ENCODE measurements around the gene WFDC6. TPM values are rescaled to one million over a fixed set of nuclear protein-coding genes. Genes with fewer than 3 reads are reported as not detected.

Gene WFDC6
- total RNA-seq, 1 experiment from 2014 or later = not detected

DNA sequence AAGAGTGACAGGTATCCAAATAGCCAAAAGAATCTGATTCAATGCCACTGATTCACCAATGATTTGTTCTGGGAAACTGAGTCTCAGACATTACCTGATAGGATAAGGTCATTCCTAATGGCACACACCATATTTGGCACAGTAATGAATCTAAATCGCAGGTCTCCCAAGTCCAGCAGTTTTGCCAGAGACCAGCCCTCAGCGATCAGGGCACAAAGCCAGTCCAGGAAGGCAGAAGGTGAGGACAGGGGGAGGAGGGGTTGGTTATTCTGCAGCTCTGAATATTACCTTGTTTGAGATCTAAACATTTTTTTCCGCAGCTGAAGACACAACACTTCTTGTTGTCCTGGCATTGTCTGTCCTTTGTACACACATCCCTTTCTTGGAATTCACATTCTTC is 6.1 kb upstream of the WFDC6 start:
- no peak overlapping the region for H3K4me2 ChIP-seq (ENCODE audit: insufficient read depth, insufficient read length, low read length)

More for the DNA sequence above, 6.1 kb upstream of the WFDC6 start:
- no peaks in the 10 kb centered on the region for H4K20me1 ChIP-seq (ENCODE audit: control insufficient read depth, insufficient read depth, insufficient read length)
- Mint-ChIP-seq H3K9me3 (peaks cover 0 to 5% of the 10 kb centered on the region in 2 experiments; a peak in 2 of 5 replicates), H3K27ac (no peak overlapping the region), H3K4me1 (peaks cover 2 to 8% of the 10 kb centered on the region in 2 experiments; a peak in 2 of 4 replicates), H3K27me3 (ENCODE audit: low read depth) (peaks cover 2% of the 10 kb centered on the region), H3K4me3 (no peak overlapping the region), H3K36me3 (ENCODE audit: insufficient read depth in 1 of 3, low read depth in 3 of 3) (0 out of 7 replicates have a peak, but pooled peaks cover 0 to 2% (median 0%) of the 10 kb centered on the region in 3 experiments)
- H4K91ac ChIP-seq (ENCODE audit: insufficient read length, low read depth, low read length) = no peak overlapping the region
- H2BK12ac ChIP-seq (ENCODE audit: insufficient read length, low read depth, low read length) = no peak overlapping the region
- no peak overlapping the region for H2BK120ac ChIP-seq (ENCODE audit: low read depth, low read length, poor library complexity, severe bottlenecking)
- H4K5ac ChIP-seq (ENCODE audit: insufficient read length, low read depth, low read length) = no peak overlapping the region
- H3K9me3 ChIP-seq (ENCODE audit: control insufficient read depth, low read depth, low read length) = no peaks in the 10 kb centered on the region
- no peaks in the 10 kb centered on the region for H3K4me1 ChIP-seq (ENCODE audit: insufficient read depth, low read length)
- no peaks in the 10 kb centered on the region for H3K79me1 ChIP-seq (ENCODE audit: insufficient read depth, low read depth, low read length, poor library complexity, severe bottlenecking)
- H3K27me3 ChIP-seq (ENCODE audit: insufficient read depth, low read length) = no peaks in the 10 kb centered on the region
- no peak overlapping the region for H2AFZ ChIP-seq (ENCODE audit: low read length)
- H3K9ac ChIP-seq (ENCODE audit: extremely low read depth, insufficient read length, low read length) = no peak overlapping the region
- no peak overlapping the region for H3K18ac ChIP-seq (ENCODE audit: insufficient read length, low read depth, low read length)
- H3K14ac ChIP-seq (ENCODE audit: insufficient read depth, low read length) = no peak overlapping the region
- H2BK15ac ChIP-seq (ENCODE audit: low read depth, low read length) = no peak overlapping the region
- no CpG with 5 or more reads among the region's 3 CpGs for whole genome bisulfite sequencing (ENCODE audit: extremely low coverage, insufficient read length, low lambda C conversion rate)
- no peak overlapping the region for H4K8ac ChIP-seq (replicated peaks; ENCODE audit: insufficient read length, low read depth, low read length)
- no peak overlapping the region for H2BK5ac ChIP-seq (ENCODE audit: insufficient read length, low read length)
- H3T11ph ChIP-seq (ENCODE audit: low read length) = no peak overlapping the region
- no peak overlapping the region for H2BK20ac ChIP-seq (ENCODE audit: low read depth, low read length, poor library complexity, severe bottlenecking)
- H3K79me2 ChIP-seq (ENCODE audit: insufficient read depth, low read length) = no peaks in the 10 kb centered on the region
- H3K4ac ChIP-seq (ENCODE audit: low read depth, low read length) = no peak overlapping the region
- H3K56ac ChIP-seq (ENCODE audit: insufficient read length, low read depth, low read length) = no peak overlapping the region
- H2AK5ac ChIP-seq (ENCODE audit: insufficient read length, low read length) = no peak overlapping the region
- H3K23me2 ChIP-seq (ENCODE audit: insufficient read length, low read depth, low read length, poor library complexity, severe bottlenecking) = no peaks in the 10 kb centered on the region
- no peak overlapping the region for H3K27ac ChIP-seq (ENCODE audit: insufficient read length, low read depth, low read length)
- no peak for DNase-seq
- TF ChIP-seq, protein P1, sequence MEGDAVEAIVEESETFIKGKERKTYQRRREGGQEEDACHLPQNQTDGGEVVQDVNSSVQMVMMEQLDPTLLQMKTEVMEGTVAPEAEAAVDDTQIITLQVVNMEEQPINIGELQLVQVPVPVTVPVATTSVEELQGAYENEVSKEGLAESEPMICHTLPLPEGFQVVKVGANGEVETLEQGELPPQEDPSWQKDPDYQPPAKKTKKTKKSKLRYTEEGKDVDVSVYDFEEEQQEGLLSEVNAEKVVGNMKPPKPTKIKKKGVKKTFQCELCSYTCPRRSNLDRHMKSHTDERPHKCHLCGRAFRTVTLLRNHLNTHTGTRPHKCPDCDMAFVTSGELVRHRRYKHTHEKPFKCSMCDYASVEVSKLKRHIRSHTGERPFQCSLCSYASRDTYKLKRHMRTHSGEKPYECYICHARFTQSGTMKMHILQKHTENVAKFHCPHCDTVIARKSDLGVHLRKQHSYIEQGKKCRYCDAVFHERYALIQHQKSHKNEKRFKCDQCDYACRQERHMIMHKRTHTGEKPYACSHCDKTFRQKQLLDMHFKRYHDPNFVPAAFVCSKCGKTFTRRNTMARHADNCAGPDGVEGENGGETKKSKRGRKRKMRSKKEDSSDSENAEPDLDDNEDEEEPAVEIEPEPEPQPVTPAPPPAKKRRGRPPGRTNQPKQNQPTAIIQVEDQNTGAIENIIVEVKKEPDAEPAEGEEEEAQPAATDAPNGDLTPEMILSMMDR (conservative IDR thresholded peaks at IDR 0.05) = no peak
- H3K23ac ChIP-seq (ENCODE audit: insufficient read length, low read depth, low read length) = no peak overlapping the region

All from H9 (cell line).